ENCODE measurements around the gene GOLIM4. TPM values are rescaled to one million over a fixed set of nuclear protein-coding genes. Genes with fewer than 3 reads are reported as not detected.

GOLIM4 gene
- total and polyA plus RNA-seq, 2 donors (not counting 1 experiment from before 2014, with no cell fraction given) = 46.2 to 77.3 TPM

DNA sequence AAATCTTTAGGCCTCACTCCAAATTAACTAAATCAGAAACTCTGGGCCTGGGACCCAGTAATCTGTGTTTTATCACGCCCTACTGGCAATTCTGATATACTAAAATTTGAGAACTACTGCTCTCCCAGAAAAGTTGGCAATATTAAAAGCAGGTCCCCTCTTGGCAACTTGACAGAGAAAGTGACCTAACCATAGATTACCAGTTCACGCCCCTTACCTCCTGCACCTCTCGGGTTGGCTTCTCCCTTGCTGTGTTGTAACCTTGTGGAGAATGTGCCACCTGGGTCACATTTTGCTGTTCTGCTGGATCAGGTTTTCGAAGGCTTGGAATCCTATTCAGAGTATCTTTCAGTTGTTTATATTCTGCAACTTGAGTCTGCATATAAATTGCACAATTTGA, 59.1 kb downstream of the GOLIM4 start:
- Histone ChIP-seq H3K27me3 (ENCODE audit: control insufficient read depth, insufficient read depth, low read length) (no peaks in the 10 kb centered on the region), H4K20me1 (ENCODE audit: control insufficient read depth, extremely low read depth, insufficient read depth, low read length) (no peaks in the 10 kb centered on the region), H3K4me2 (ENCODE audit: extremely low read depth, insufficient read depth, low read length) (no peak overlapping the region), H3K79me2 (ENCODE audit: control insufficient read depth, insufficient read depth, low read length) (no peaks in the 10 kb centered on the region), H3K9me3 (ENCODE audit: control insufficient read depth, insufficient read depth, low read depth, low read length) (no peaks in the 10 kb centered on the region), H2AFZ (ENCODE audit: low read length) (no peak overlapping the region), H3K27ac (ENCODE audit: insufficient read depth, low read length) (no peak overlapping the region), H3K4me1 (ENCODE audit: control insufficient read depth, extremely low read depth, insufficient read depth, low read length) (no peaks in the 10 kb centered on the region), H3K4me3 (replicated peaks in 1 of 4; ENCODE audit: control extremely low read depth in 1 of 4, insufficient read depth in 1 of 4, low read depth in 3 of 4, low read length in 4 of 4) (no peak overlapping the region), H3K9ac (ENCODE audit: insufficient read depth, low read length) (no peak overlapping the region), H3K36me3 (ENCODE audit: control insufficient read depth, insufficient read depth, low read length) (no peaks in the 10 kb centered on the region)
- no peak for DNase-seq (ENCODE audit: low read depth in 2 of 2)
- TF ChIP-seq EZH2 (IDR thresholded peaks at IDR 0.05; ENCODE audit: low read length, missing control alignments) = no peak
- TF ChIP-seq, protein P1, sequence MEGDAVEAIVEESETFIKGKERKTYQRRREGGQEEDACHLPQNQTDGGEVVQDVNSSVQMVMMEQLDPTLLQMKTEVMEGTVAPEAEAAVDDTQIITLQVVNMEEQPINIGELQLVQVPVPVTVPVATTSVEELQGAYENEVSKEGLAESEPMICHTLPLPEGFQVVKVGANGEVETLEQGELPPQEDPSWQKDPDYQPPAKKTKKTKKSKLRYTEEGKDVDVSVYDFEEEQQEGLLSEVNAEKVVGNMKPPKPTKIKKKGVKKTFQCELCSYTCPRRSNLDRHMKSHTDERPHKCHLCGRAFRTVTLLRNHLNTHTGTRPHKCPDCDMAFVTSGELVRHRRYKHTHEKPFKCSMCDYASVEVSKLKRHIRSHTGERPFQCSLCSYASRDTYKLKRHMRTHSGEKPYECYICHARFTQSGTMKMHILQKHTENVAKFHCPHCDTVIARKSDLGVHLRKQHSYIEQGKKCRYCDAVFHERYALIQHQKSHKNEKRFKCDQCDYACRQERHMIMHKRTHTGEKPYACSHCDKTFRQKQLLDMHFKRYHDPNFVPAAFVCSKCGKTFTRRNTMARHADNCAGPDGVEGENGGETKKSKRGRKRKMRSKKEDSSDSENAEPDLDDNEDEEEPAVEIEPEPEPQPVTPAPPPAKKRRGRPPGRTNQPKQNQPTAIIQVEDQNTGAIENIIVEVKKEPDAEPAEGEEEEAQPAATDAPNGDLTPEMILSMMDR (conservative IDR thresholded peaks at IDR 0.05 in 1 of 2, IDR thresholded peaks at IDR 0.05 in 1 of 2; ENCODE audit: low read depth in 1 of 2, low read length in 2 of 2) = no peak

DNA sequence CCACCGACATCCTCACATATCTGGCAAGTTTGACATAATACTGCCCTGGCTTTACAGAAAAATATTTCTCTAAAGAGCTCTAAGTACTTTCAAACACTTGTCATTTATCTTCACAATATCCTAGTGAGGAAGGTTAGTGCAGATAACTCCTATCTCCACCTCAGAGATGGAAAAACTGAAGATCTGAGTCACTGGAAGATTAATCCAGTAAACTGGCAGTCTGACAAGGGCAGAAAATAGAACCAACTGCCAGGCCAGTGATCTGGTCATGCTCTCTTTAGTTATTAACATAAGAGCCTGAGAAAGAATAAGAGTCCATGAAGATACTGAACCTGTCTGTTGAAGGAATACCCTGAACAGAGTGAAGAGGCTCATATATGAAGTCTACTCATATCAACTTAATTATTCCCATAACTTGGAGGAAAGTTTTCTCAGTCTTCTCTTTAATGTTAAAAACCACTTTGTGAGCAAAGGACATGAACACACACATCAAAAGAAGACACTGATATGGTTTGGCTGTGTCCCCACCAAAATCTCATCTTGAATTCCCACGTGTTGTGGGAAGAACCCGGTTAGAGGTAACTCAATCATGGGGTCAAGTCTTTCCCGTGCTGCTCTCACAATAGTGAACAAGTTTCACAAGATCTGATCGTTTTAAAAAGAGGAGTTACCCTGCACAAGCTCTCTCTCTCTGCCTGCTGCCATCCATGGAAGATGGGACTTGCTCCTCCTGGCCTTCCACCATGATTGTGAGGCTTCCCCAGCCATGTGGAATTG, 61.4 kb downstream of the GOLIM4 start:
- H3K36me3 ChIP-seq (ENCODE audit: control insufficient read depth, insufficient read depth, low read length) = no peaks in the 10 kb centered on the region
- no peak overlapping the region for H3K4me2 ChIP-seq (ENCODE audit: extremely low read depth, insufficient read depth, low read length)
- DNase-seq (ENCODE audit: low read depth in 2 of 2) = peak; percentile 51 to 76
- no peak overlapping the region for H2AFZ ChIP-seq (ENCODE audit: low read length)
- H3K9me3 ChIP-seq (ENCODE audit: control insufficient read depth, insufficient read depth, low read depth, low read length) = no peaks in the 10 kb centered on the region
- H4K20me1 ChIP-seq (ENCODE audit: control insufficient read depth, extremely low read depth, insufficient read depth, low read length) = no peaks in the 10 kb centered on the region
- H3K27ac ChIP-seq (ENCODE audit: insufficient read depth, low read length) = no peak overlapping the region
- H3K4me1 ChIP-seq (ENCODE audit: control insufficient read depth, extremely low read depth, insufficient read depth, low read length) = no peaks in the 10 kb centered on the region
- H3K27me3 ChIP-seq (ENCODE audit: control insufficient read depth, insufficient read depth, low read length) = no peaks in the 10 kb centered on the region
- H3K79me2 ChIP-seq (ENCODE audit: control insufficient read depth, insufficient read depth, low read length) = no peaks in the 10 kb centered on the region
- no peak overlapping the region for H3K9ac ChIP-seq (ENCODE audit: insufficient read depth, low read length)
- no peak for TF ChIP-seq EZH2 (IDR thresholded peaks at IDR 0.05; ENCODE audit: low read length, missing control alignments)
- TF ChIP-seq, protein P1 (conservative IDR thresholded peaks at IDR 0.05 in 1 of 2, IDR thresholded peaks at IDR 0.05 in 1 of 2; ENCODE audit: low read depth in 1 of 2, low read length in 2 of 2) = no peak
- no peak overlapping the region for H3K4me3 ChIP-seq (replicated peaks in 1 of 4; ENCODE audit: control extremely low read depth in 1 of 4, insufficient read depth in 1 of 4, low read depth in 3 of 4, low read length in 4 of 4)

DNA sequence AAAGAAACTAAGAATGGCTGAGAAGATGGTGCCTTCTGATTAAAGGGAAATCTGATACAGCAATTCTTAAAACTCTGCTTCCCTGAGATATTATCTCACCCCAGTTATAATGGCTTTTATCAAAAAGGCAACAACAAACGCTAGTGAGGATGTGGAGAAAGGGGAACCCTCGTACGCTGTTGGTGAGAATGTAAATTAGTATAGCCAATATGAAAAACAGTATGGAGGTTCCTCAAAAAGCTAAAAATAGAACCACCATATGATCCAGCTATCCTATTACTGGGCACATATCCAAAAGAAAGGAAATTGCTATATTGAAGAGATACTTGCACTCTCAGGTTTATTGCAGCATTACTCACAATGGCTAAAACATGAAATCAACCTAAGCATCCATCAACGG, 65.1 kb downstream of the GOLIM4 start:
- no peak overlapping the region for H2AFZ ChIP-seq (ENCODE audit: low read length)
- H3K4me1 ChIP-seq (ENCODE audit: control insufficient read depth, extremely low read depth, insufficient read depth, low read length) = no peaks in the 10 kb centered on the region
- H3K27ac ChIP-seq (ENCODE audit: insufficient read depth, low read length) = no peak overlapping the region
- TF ChIP-seq, protein P1 (conservative IDR thresholded peaks at IDR 0.05 in 1 of 2, IDR thresholded peaks at IDR 0.05 in 1 of 2; ENCODE audit: low read depth in 1 of 2, low read length in 2 of 2) = no peak
- no peak for TF ChIP-seq EZH2 (IDR thresholded peaks at IDR 0.05; ENCODE audit: low read length, missing control alignments)
- no peak overlapping the region for H3K4me2 ChIP-seq (ENCODE audit: extremely low read depth, insufficient read depth, low read length)
- no peak overlapping the region for H3K4me3 ChIP-seq (replicated peaks in 1 of 4; ENCODE audit: control extremely low read depth in 1 of 4, insufficient read depth in 1 of 4, low read depth in 3 of 4, low read length in 4 of 4)
- no peaks in the 10 kb centered on the region for H3K36me3 ChIP-seq (ENCODE audit: control insufficient read depth, insufficient read depth, low read length)
- no peak for DNase-seq (ENCODE audit: low read depth in 2 of 2)
- no peak overlapping the region for H3K9ac ChIP-seq (ENCODE audit: insufficient read depth, low read length)
- H3K9me3 ChIP-seq (ENCODE audit: control insufficient read depth, insufficient read depth, low read depth, low read length) = no peaks in the 10 kb centered on the region
- H3K79me2 ChIP-seq (ENCODE audit: control insufficient read depth, insufficient read depth, low read length) = no peaks in the 10 kb centered on the region
- H4K20me1 ChIP-seq (ENCODE audit: control insufficient read depth, extremely low read depth, insufficient read depth, low read length) = no peaks in the 10 kb centered on the region
- no peaks in the 10 kb centered on the region for H3K27me3 ChIP-seq (ENCODE audit: control insufficient read depth, insufficient read depth, low read length)
